HG03108 (cell line): Measurements from ENCODE around the gene SLC34A1.
"Not testable (repeated sequence)": the region's sequence is repeated elsewhere in the genome, so short reads cannot be mapped to it uniquely, and the experiment has no call there.

ENCODE experiments used
- ATAC-seq: cut with Tn5 transposase; IDR thresholded peaks from one replicate; pipeline ENCODE4 v1.9.1; 2021; ENCODE audit warnings: moderate library complexity; ENCODE audit not compliant: unreplicated experiment

The SLC34A1 gene

GRCh38 chr5:177384134-177384533 lies at the start of gene SLC34A1:
Gene SLC34A1, plus strand, starts transcription at chr5:177384434. Its CDS starts 1,308 bp downstream, at chr5:177385742.
- no peak for ATAC-seq

- no peak for ATAC-seq
Measured at GRCh38 chr5:177334781-177335700, 49.2 kb upstream of the SLC34A1 start.

GRCh38 chr5:177335701-177336065 lies 48.6 kb upstream of the SLC34A1 start:
- ATAC-seq = no peak

GRCh38 chr5:177336112-177336511 lies 48.1 kb upstream of the SLC34A1 start:
- ATAC-seq = no peak

GRCh38 chr5:177336603-177337494 lies 47.4 kb upstream of the SLC34A1 start:
- ATAC-seq = no peak

GRCh38 chr5:177338251-177339106 lies 45.8 kb upstream of the SLC34A1 start:
- ATAC-seq = no peak

- no peak for ATAC-seq
Measured at GRCh38 chr5:177339107-177339638, 45.1 kb upstream of the SLC34A1 start.

GRCh38 chr5:177343000-177343399 lies 41.2 kb upstream of the SLC34A1 start:
- not testable (repeated sequence) for ATAC-seq

GRCh38 chr5:177343777-177344176 lies 40.5 kb upstream of the SLC34A1 start:
- ATAC-seq = no peak

- ATAC-seq = no peak
Measured at GRCh38 chr5:177344891-177345290, 39.3 kb upstream of the SLC34A1 start.

- no peak for ATAC-seq
Measured at GRCh38 chr5:177346820-177347219, 37.4 kb upstream of the SLC34A1 start.

GRCh38 chr5:177347699-177348098 lies 36.5 kb upstream of the SLC34A1 start:
- no peak for ATAC-seq

- ATAC-seq = no peak
Measured at GRCh38 chr5:177349362-177349647, 34.9 kb upstream of the SLC34A1 start.

- no peak for ATAC-seq
Measured at GRCh38 chr5:177349762-177350161, 34.5 kb upstream of the SLC34A1 start.

GRCh38 chr5:177350776-177351391 lies 33.4 kb upstream of the SLC34A1 start:
- ATAC-seq = no peak

GRCh38 chr5:177351392-177352329 lies 32.6 kb upstream of the SLC34A1 start, which contains the start of gene LMAN2:
Gene LMAN2, minus strand, starts transcription at chr5:177351668. Its CDS starts 21 bp downstream, at chr5:177351647.
- peak; percentile 95 for ATAC-seq

- ATAC-seq = no peak
Measured at GRCh38 chr5:177353093-177353492, 31.1 kb upstream of the SLC34A1 start.

- no peak for ATAC-seq
Measured at GRCh38 chr5:177354256-177354655, 30.0 kb upstream of the SLC34A1 start.

- no peak for ATAC-seq
Measured at GRCh38 chr5:177354711-177355110, 29.5 kb upstream of the SLC34A1 start.
